ENCODE results near the gene C6orf58.

GRCh38 chr6:127547904-127548649 lies 28.9 kb upstream of the C6orf58 start:
- TF ChIP-seq, protein P1, sequence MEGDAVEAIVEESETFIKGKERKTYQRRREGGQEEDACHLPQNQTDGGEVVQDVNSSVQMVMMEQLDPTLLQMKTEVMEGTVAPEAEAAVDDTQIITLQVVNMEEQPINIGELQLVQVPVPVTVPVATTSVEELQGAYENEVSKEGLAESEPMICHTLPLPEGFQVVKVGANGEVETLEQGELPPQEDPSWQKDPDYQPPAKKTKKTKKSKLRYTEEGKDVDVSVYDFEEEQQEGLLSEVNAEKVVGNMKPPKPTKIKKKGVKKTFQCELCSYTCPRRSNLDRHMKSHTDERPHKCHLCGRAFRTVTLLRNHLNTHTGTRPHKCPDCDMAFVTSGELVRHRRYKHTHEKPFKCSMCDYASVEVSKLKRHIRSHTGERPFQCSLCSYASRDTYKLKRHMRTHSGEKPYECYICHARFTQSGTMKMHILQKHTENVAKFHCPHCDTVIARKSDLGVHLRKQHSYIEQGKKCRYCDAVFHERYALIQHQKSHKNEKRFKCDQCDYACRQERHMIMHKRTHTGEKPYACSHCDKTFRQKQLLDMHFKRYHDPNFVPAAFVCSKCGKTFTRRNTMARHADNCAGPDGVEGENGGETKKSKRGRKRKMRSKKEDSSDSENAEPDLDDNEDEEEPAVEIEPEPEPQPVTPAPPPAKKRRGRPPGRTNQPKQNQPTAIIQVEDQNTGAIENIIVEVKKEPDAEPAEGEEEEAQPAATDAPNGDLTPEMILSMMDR (IDR thresholded peaks at IDR 0.05) = no peak
- no peak for TF ChIP-seq EP300 (IDR thresholded peaks at IDR 0.05; ENCODE audit: low read depth)
